SW 1271 (cell line): Measurements from ENCODE around the gene PIK3CD.
"Not testable (repeated sequence)": the region's sequence is repeated elsewhere in the genome, so short reads cannot be mapped to it uniquely, and the experiment has no call there.

Experiments
- DNase-seq, 2 experiments: peaks; one replicate each; lab custom pipeline; 2025; lab: John Stamatoyannopoulos, UW

The PIK3CD gene

GRCh38 chr1:9621032-9621431 is 30.5 kb upstream of the PIK3CD start:
- no peak for DNase-seq

- DNase-seq = no peak
Measured at GRCh38 chr1:9624081-9624480, 27.4 kb upstream of the PIK3CD start.

GRCh38 chr1:9625030-9625429 is 26.5 kb upstream of the PIK3CD start:
- DNase-seq = not testable (repeated sequence)

GRCh38 chr1:9626201-9626608 is 25.3 kb upstream of the PIK3CD start:
- DNase-seq = no peak

GRCh38 chr1:9628541-9629444 is 22.7 kb upstream of the PIK3CD start:
- no peak for DNase-seq

GRCh38 chr1:9629445-9630201 is 21.9 kb upstream of the PIK3CD start:
- DNase-seq = no peak

- DNase-seq = no peak
Measured at GRCh38 chr1:9630331-9631111, 21.0 kb upstream of the PIK3CD start.

- no peak for DNase-seq
Measured at GRCh38 chr1:9631613-9632012, 19.9 kb upstream of the PIK3CD start.

GRCh38 chr1:9633493-9633892 is 18.0 kb upstream of the PIK3CD start:
- no peak for DNase-seq

- no peak for DNase-seq
Measured at GRCh38 chr1:9634582-9634981, 16.9 kb upstream of the PIK3CD start.

GRCh38 chr1:9639227-9639626 is 12.3 kb upstream of the PIK3CD start:
- DNase-seq = no peak

- no peak for DNase-seq
Measured at GRCh38 chr1:9643351-9644256, 7.9 kb upstream of the PIK3CD start.

- no peak for DNase-seq
Measured at GRCh38 chr1:9646037-9646436, 5.5 kb upstream of the PIK3CD start.

GRCh38 chr1:9648171-9648570 is 3.4 kb upstream of the PIK3CD start:
- no peak for DNase-seq

- no peak for DNase-seq
Measured at GRCh38 chr1:9649769-9650168, 1.8 kb upstream of the PIK3CD start.

- DNase-seq = no peak
Measured at GRCh38 chr1:9651220-9651564, 339 bp upstream of the PIK3CD start.

GRCh38 chr1:9652379-9653209 is 1.1 kb downstream of the PIK3CD start:
- no peak for DNase-seq

GRCh38 chr1:9653210-9653490 is 1.6 kb downstream of the PIK3CD start:
- no peak for DNase-seq

GRCh38 chr1:9653491-9654050 is 2.0 kb downstream of the PIK3CD start:
- DNase-seq = no peak

- no peak for DNase-seq
Measured at GRCh38 chr1:9654051-9654833, 2.7 kb downstream of the PIK3CD start.
